HepG2 (cell line): ENCODE measurements around the gene R3HDM1. TPM values are rescaled to one million over a fixed set of nuclear protein-coding genes. Genes with fewer than 3 reads are reported as not detected.

Experiments
- BHLHE40 ChIP-seq: IDR thresholded peaks from 2 replicates; pipeline ENCODE4 v1.6.1; 2011; ENCODE audit warnings: low read length, improper control_type of control experiment
- FOSL1 ChIP-seq: sonication (generic); formaldehyde crosslinking; IDR thresholded peaks from 2 replicates; pipeline ENCODE4 v1.9.0; 2021; ENCODE audit warnings: missing genetic modification reagents, borderline replicate concordance
- KLF12 ChIP-seq: sonication (generic); formaldehyde crosslinking; IDR thresholded peaks from 2 replicates; pipeline ENCODE4 v1.4.0; 2020; ENCODE audit warnings: missing genetic modification reagents, borderline replicate concordance
- MEIS1 ChIP-seq: sonication (generic); formaldehyde crosslinking; IDR thresholded peaks from 2 replicates; pipeline ENCODE4 v1.9.0; 2021; ENCODE audit warnings: mild to moderate bottlenecking, missing genetic modification reagents, moderate library complexity, borderline replicate concordance
- MXI1 ChIP-seq: IDR thresholded peaks from 3 replicates; pipeline ENCODE4 v1.6.1; 2012; ENCODE audit warnings: low read depth, low read length, inconsistent platforms, borderline replicate concordance
- NR3C1 ChIP-seq: sonication (generic); formaldehyde crosslinking; IDR thresholded peaks from 2 replicates; pipeline ENCODE4 v1.4.0; 2020; ENCODE audit warnings: missing genetic modification reagents
- PAWR ChIP-seq: sonication (generic); formaldehyde crosslinking; IDR thresholded peaks from 2 replicates; pipeline ENCODE4 v1.4.0; 2020; ENCODE audit warnings: missing genetic modification reagents, mild to moderate bottlenecking, borderline replicate concordance
- SOX6 ChIP-seq, 2 experiments: fragments of 450-650 bp in 1 of 2; sonication (generic) in 1 of 2; formaldehyde crosslinking in 1 of 2; IDR thresholded peaks; 2 replicates each; pipeline versions ENCODE4 v1.4.0 to v1.6.1; 2017 to 2020; ENCODE audit warnings: antibody characterized with exemption in 1 of 2, mild to moderate bottlenecking in 1 of 2, missing genetic modification reagents in 1 of 2
- ZNF383 ChIP-seq: sonication (generic); formaldehyde crosslinking; IDR thresholded peaks from 2 replicates; pipeline ENCODE4 v1.4.0; 2020; ENCODE audit warnings: missing genetic modification reagents, mild to moderate bottlenecking, borderline replicate concordance
- ZNF569 ChIP-seq: sonication (generic); formaldehyde crosslinking; IDR thresholded peaks from 2 replicates; pipeline ENCODE4 v1.5.0; 2020; ENCODE audit warnings: mild to moderate bottlenecking, missing genetic modification reagents, moderate library complexity, borderline replicate concordance
- polyA plus RNA-seq, 8 experiments: library from polyadenylated mRNA; depleted of rRNA in 3 of 8; stranded (reverse) in 7 of 8; unstranded in 1 of 8; fragments of >200 nt; fragmentation: Illumina TruSeq in 4 of 8; extraction: Trizol in 4 of 8; gene quantifications; 2 replicates each; pipeline versions ENCODE4 v1.2.1 to v1.2.3, GENCODE V29; 2011 to 2016; ENCODE audit warnings: low read depth in 4 of 8, missing spikeins in 1 of 8, mixed read lengths in 1 of 8; ENCODE audit not compliant: insufficient read depth in 1 of 8
- total RNA-seq, 5 experiments: library from RNA; depleted of rRNA; stranded (reverse); fragments of >200 nt; fragmentation: Illumina TruSeq; extraction: Trizol; gene quantifications; 2 replicates each; pipeline ENCODE4 v1.2.3, GENCODE V29; 2016; ENCODE audit warnings: low read depth in 1 of 5
- TF ChIP-seq, protein P1 (sequence below): sonication (generic); formaldehyde crosslinking; IDR thresholded peaks from 2 replicates; pipeline ENCODE4 v1.8.1; 2022; ENCODE audit warnings: low read depth, mild to moderate bottlenecking, missing genetic modification reagents
- TF ChIP-seq, protein P2 (sequence below): sonication (generic); formaldehyde crosslinking; IDR thresholded peaks from 2 replicates; pipeline ENCODE4 v1.5.0; 2020; ENCODE audit warnings: mild to moderate bottlenecking, missing genetic modification reagents, borderline replicate concordance
- TF ChIP-seq, protein P3 (sequence below): sonication (generic); formaldehyde crosslinking; IDR thresholded peaks from 2 replicates; pipeline ENCODE4 v1.9.0; 2021; ENCODE audit warnings: missing genetic modification reagents, borderline replicate concordance
- TF ChIP-seq, protein P4 (sequence below): sonication (generic); formaldehyde crosslinking; IDR thresholded peaks from 2 replicates; pipeline ENCODE4 v1.5.0; 2020; ENCODE audit warnings: missing genetic modification reagents
- TF ChIP-seq, protein P5 (sequence below): sonication (generic); formaldehyde crosslinking; conservative IDR thresholded peaks from 2 replicates; pipeline ENCODE4 v1.8.0; 2022; ENCODE audit warnings: mild to moderate bottlenecking, moderate library complexity, missing genetic modification reagents

R3HDM1 gene
- total and polyA plus RNA-seq, 2 of the 13 experiments (the other 11 are each of a cell fraction or from before 2014, with no cell fraction given) = 15.7 to 54.3 TPM

DNA sequence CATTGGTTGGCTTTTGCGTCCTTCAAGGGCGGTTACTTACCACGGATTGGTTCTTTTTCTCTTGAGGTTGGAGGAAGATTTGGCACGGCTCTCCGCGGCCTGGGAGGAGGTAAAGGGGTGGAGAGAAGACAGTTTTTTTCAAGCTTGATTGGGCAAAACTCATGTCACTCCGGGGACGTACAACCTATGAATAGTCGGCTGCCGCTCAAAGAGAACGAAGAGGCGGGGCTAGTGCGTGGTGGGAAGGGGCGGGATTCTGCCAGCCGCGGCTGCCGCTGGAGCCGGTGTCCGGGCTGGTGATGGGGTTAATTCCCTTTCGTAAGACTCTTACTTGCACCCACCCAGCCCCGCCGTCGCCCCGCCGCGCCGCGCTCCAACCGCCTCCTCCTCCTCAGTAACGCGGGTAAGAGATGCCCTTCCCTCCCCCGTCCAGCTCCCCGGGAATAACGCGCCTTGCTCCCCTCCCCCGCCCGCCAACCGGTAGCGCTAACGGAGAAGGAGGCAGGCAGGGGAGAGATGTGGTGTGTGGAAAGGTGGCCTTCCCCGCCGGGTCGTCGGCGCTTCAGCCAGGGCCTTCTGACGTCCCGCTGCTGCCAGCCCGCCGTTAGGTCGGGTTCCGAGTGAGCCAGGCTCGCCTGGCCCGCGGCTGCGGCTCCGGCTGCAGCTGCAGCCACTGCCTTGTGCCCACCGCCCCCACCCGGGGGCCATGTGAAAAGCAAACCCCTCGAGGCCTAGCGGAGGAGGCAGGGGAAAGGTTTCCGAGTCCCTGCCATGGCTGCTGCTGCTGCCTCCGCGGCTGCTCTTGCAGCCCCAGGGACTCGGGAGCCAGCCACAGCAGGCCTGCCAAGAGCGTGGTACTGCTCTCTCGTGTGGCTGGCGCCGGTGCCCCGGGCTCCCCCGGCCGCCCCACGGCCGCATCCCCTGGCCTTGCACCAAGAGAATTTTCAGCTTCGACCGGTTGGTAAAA, at the start of gene R3HDM1 (continued):
- TF ChIP-seq, protein P1, sequence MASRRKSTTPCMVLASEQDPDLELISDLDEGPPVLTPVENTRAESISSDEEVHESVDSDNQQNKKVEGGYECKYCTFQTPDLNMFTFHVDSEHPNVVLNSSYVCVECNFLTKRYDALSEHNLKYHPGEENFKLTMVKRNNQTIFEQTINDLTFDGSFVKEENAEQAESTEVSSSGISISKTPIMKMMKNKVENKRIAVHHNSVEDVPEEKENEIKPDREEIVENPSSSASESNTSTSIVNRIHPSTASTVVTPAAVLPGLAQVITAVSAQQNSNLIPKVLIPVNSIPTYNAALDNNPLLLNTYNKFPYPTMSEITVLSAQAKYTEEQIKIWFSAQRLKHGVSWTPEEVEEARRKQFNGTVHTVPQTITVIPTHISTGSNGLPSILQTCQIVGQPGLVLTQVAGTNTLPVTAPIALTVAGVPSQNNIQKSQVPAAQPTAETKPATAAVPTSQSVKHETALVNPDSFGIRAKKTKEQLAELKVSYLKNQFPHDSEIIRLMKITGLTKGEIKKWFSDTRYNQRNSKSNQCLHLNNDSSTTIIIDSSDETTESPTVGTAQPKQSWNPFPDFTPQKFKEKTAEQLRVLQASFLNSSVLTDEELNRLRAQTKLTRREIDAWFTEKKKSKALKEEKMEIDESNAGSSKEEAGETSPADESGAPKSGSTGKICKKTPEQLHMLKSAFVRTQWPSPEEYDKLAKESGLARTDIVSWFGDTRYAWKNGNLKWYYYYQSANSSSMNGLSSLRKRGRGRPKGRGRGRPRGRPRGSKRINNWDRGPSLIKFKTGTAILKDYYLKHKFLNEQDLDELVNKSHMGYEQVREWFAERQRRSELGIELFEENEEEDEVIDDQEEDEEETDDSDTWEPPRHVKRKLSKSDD (CRISPR knock-in tag) = 0 out of 2 replicates have a peak, but pooled peaks have one; percentile 24
- 0 out of 2 replicates have a peak, but pooled peaks have one; percentile 43 for TF ChIP-seq KLF12 (CRISPR knock-in tag)
- TF ChIP-seq, protein P2, sequence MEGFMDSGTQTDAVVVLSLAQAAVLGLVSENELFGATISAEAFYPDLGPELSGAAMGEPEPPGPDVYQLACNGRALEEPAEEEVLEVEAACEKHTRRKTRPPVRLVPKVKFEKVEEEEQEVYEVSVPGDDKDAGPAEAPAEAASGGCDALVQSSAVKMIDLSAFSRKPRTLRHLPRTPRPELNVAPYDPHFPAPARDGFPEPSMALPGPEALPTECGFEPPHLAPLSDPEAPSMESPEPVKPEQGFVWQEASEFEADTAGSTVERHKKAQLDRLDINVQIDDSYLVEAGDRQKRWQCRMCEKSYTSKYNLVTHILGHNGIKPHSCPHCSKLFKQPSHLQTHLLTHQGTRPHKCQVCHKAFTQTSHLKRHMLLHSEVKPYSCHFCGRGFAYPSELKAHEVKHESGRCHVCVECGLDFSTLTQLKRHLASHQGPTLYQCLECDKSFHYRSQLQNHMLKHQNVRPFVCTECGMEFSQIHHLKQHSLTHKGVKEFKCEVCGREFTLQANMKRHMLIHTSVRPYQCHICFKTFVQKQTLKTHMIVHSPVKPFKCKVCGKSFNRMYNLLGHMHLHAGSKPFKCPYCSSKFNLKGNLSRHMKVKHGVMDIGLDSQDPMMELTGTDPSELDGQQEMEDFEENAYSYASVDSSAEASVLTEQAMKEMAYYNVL (CRISPR knock-in tag) = peak; percentile 95
- TF ChIP-seq, protein P3, sequence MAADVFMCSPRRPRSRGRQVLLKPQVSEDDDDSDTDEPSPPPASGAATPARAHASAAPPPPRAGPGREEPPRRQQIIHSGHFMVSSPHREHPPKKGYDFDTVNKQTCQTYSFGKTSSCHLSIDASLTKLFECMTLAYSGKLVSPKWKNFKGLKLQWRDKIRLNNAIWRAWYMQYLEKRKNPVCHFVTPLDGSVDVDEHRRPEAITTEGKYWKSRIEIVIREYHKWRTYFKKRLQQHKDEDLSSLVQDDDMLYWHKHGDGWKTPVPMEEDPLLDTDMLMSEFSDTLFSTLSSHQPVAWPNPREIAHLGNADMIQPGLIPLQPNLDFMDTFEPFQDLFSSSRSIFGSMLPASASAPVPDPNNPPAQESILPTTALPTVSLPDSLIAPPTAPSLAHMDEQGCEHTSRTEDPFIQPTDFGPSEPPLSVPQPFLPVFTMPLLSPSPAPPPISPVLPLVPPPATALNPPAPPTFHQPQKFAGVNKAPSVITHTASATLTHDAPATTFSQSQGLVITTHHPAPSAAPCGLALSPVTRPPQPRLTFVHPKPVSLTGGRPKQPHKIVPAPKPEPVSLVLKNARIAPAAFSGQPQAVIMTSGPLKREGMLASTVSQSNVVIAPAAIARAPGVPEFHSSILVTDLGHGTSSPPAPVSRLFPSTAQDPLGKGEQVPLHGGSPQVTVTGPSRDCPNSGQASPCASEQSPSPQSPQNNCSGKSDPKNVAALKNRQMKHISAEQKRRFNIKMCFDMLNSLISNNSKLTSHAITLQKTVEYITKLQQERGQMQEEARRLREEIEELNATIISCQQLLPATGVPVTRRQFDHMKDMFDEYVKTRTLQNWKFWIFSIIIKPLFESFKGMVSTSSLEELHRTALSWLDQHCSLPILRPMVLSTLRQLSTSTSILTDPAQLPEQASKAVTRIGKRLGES (CRISPR knock-in tag) = no peak
- no peak for TF ChIP-seq BHLHE40
- TF ChIP-seq, protein P4, sequence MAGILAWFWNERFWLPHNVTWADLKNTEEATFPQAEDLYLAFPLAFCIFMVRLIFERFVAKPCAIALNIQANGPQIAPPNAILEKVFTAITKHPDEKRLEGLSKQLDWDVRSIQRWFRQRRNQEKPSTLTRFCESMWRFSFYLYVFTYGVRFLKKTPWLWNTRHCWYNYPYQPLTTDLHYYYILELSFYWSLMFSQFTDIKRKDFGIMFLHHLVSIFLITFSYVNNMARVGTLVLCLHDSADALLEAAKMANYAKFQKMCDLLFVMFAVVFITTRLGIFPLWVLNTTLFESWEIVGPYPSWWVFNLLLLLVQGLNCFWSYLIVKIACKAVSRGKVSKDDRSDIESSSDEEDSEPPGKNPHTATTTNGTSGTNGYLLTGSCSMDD (CRISPR knock-in tag) = no peak
- TF ChIP-seq FOSL1 = peak; percentile 38; the same call in 1 of the 2 replicates
- TF ChIP-seq MXI1 = peak; percentile 52; the same call in 2 of the 3 replicates
- no peak for TF ChIP-seq SOX6 (IDR thresholded peaks at IDR 0.05)
- 0 out of 2 replicates have a peak, but pooled peaks have one; percentile 60 for TF ChIP-seq SOX6 (CRISPR knock-in tag; IDR thresholded peaks at IDR 0.05)
- 0 out of 2 replicates have a peak, but pooled peaks have one; percentile 76 for TF ChIP-seq PAWR
- no peak for TF ChIP-seq MEIS1 (CRISPR knock-in tag)
- TF ChIP-seq, protein P5, sequence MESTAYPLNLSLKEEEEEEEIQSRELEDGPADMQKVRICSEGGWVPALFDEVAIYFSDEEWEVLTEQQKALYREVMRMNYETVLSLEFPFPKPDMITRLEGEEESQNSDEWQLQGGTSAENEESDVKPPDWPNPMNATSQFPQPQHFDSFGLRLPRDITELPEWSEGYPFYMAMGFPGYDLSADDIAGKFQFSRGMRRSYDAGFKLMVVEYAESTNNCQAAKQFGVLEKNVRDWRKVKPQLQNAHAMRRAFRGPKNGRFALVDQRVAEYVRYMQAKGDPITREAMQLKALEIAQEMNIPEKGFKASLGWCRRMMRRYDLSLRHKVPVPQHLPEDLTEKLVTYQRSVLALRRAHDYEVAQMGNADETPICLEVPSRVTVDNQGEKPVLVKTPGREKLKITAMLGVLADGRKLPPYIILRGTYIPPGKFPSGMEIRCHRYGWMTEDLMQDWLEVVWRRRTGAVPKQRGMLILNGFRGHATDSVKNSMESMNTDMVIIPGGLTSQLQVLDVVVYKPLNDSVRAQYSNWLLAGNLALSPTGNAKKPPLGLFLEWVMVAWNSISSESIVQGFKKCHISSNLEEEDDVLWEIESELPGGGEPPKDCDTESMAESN (CRISPR knock-in tag) = no peak; the same call in 1 of the 2 replicates
- no peak for TF ChIP-seq NR3C1 (CRISPR knock-in tag)
- no peak for TF ChIP-seq ZNF569
- no peak for TF ChIP-seq ZNF383
